Lower leg skin (tissue), 4 donors: ENCODE data around the gene R3HDM2. TPM values are rescaled to one million over a fixed set of nuclear protein-coding genes. Genes with fewer than 3 reads are reported as not detected.
A peak's percentile ranks its signal among the peaks of the same experiment; 100 is the strongest.

Source experiments
- DNase-seq, 2 donors: peaks; one replicate each; pipeline ENCODE4 v3.0.0-alpha.2; 2019; ENCODE audit warnings: low spot score in 2 of 2
- H3K4me3 ChIP-seq: fragments of 200-600 bp; sonication (generic); 2 replicates; pipeline ENCODE4 v1.5.1; 2017; ENCODE audit warnings: mild to moderate bottlenecking, low read depth; ENCODE audit not compliant: poor library complexity, severe bottlenecking
- CTCF ChIP-seq, 3 donors: fragments of 450-650 bp; IDR thresholded peaks; one replicate each; pipeline ENCODE4 v1.5.1; 2016; ENCODE audit warnings: antibody characterized with exemption in 3 of 3, mild to moderate bottlenecking in 3 of 3, moderate library complexity in 2 of 3
- POLR2A ChIP-seq, 2 donors: fragments of 450-650 bp; IDR thresholded peaks; one replicate each; pipeline ENCODE4 v1.6.1; 2016 to 2017; ENCODE audit warnings: antibody characterized with exemption in 2 of 2, mild to moderate bottlenecking in 1 of 2, moderate library complexity in 1 of 2
- WGBS, 2 donors: methylation state at CpG; one replicate each; pipeline ENCODE4 v1.1.5; 2018; 5-methylcytosine and 5-hydroxymethylcytosine counted together
- intact Hi-C: fragments of 100-400 bp; cut with DNase I; formaldehyde crosslinking; loops from one replicate; pipeline ENCODE4 v1.15.0; 2023; ENCODE audit warnings: low total_unique reads
- total RNA-seq, 4 donors: library from RNA; depleted of rRNA; stranded (reverse); fragments of >200 nt; gene quantifications; one replicate each; pipeline ENCODE4 v1.1.0, GENCODE V29; 2016

Gene R3HDM2
- total RNA-seq, 4 donors from 2014 or later = 37.2 to 64.6 (median 54.3) TPM

- TF ChIP-seq CTCF (IDR thresholded peaks at IDR 0.05) (no peak), POLR2A (IDR thresholded peaks at IDR 0.05) (no peak)
- 94 to 95% methylated on average over 12 of the region's 12 CpGs for WGBS, 2 donors
- H3K4me3 ChIP-seq = no peak overlapping the region
- no peak for DNase-seq
- intact Hi-C loops = loop anchor here (10.0 kb wide), 1 partner anchor 160 kb away; no protein-coding TSS in a partner anchor
Measured at GRCh38 chr12:57464569-57464968, 33.7 kb upstream of the R3HDM2 start.

GRCh38 chr12:57462912-57463253 is 32.0 kb upstream of the R3HDM2 start:
- no peak for DNase-seq
- TF ChIP-seq POLR2A (IDR thresholded peaks at IDR 0.05) (no peak), CTCF (IDR thresholded peaks at IDR 0.05) (no peak)

GRCh38 chr12:57462251-57462911 is 31.5 kb upstream of the R3HDM2 start:
- intact Hi-C loops = loop anchor here (10.0 kb wide), 1 partner anchor 162 kb away; no protein-coding TSS in a partner anchor
- peak overlapping the region; percentile 21 for H3K4me3 ChIP-seq
- peak; percentile 76 to 97 for DNase-seq
- 0 to 2% methylated on average over 28 of the region's 28 CpGs for WGBS, 2 donors
- TF ChIP-seq POLR2A (IDR thresholded peaks at IDR 0.05) (no peak), CTCF (IDR thresholded peaks at IDR 0.05) (peak in 1 of 3 donors; percentile 75)

More at GRCh38 chr12:57462912-57463253, 32.0 kb upstream of the R3HDM2 start:
- no peak overlapping the region for H3K4me3 ChIP-seq
- 28 to 33% methylated on average over 5 of the region's 5 CpGs for WGBS, 2 donors
- intact Hi-C loops = loop anchor here (10.0 kb wide), 1 partner anchor 162 kb away; no protein-coding TSS in a partner anchor

- DNase-seq = no peak
- intact Hi-C loops = loop anchor here (10.0 kb wide), 1 partner anchor 163 kb away; no protein-coding TSS in a partner anchor
- 0% methylated on average over 8 to 9 of the region's 9 CpGs for WGBS, 2 donors
- TF ChIP-seq CTCF (IDR thresholded peaks at IDR 0.05) (no peak), POLR2A (IDR thresholded peaks at IDR 0.05) (no peak)
- H3K4me3 ChIP-seq = peak overlapping the region; percentile 21
Measured at GRCh38 chr12:57461917-57462250, 31.0 kb upstream of the R3HDM2 start.

GRCh38 chr12:57461276-57461916 is 30.6 kb upstream of the R3HDM2 start:
- intact Hi-C loops = loop anchor here (10.0 kb wide), 1 partner anchor 163 kb away; no protein-coding TSS in a partner anchor
- TF ChIP-seq POLR2A (IDR thresholded peaks at IDR 0.05) = no peak
- no peak for TF ChIP-seq CTCF (IDR thresholded peaks at IDR 0.05)
- peak overlapping the region; percentile 21 for H3K4me3 ChIP-seq
- DNase-seq = peak in 1 of 2 donors; percentile 92
- whole genome bisulfite sequencing, 2 donors = 1 to 2% methylated on average over 24 to 25 of the region's 32 CpGs
